Measurements from ENCODE around the gene TM4SF4.

DNA sequence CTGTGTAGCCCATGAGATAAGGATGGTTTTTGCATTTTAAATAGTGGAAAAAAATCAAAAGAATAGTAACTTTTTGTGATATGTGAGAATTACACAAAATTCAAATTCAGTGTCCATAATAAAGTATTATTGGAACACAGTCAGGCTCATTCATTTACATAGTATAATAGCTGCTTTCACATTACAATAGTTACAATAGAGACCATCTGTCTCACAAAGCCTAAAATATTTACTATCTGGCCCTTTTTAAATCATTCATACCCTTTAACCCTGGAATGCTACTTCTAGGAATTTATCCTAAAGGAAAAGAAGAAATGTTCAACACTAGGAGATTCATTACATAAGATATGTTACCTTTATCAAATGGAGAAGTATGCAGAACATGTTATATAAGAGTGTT is 35.5 kb upstream of the TM4SF4 start:
- TF ChIP-seq, protein P1, sequence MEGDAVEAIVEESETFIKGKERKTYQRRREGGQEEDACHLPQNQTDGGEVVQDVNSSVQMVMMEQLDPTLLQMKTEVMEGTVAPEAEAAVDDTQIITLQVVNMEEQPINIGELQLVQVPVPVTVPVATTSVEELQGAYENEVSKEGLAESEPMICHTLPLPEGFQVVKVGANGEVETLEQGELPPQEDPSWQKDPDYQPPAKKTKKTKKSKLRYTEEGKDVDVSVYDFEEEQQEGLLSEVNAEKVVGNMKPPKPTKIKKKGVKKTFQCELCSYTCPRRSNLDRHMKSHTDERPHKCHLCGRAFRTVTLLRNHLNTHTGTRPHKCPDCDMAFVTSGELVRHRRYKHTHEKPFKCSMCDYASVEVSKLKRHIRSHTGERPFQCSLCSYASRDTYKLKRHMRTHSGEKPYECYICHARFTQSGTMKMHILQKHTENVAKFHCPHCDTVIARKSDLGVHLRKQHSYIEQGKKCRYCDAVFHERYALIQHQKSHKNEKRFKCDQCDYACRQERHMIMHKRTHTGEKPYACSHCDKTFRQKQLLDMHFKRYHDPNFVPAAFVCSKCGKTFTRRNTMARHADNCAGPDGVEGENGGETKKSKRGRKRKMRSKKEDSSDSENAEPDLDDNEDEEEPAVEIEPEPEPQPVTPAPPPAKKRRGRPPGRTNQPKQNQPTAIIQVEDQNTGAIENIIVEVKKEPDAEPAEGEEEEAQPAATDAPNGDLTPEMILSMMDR (IDR thresholded peaks at IDR 0.05; ENCODE audit: low read depth, low read length): no peak
- TF ChIP-seq EZH2phosphoT487 (IDR thresholded peaks at IDR 0.05; ENCODE audit: low read depth): no peak
